Lower lobe of right lung (tissue), 2 donors: Measurements from ENCODE around the gene ANKRD17. TPM values are rescaled to one million over a fixed set of nuclear protein-coding genes. Genes with fewer than 3 reads are reported as not detected.

Experiments used
- ATAC-seq, 2 donors: fragments of 200-7000 bp; cut with Tn5 transposase; one replicate each; pipeline ENCODE4 v1.9.1; 2020 to 2022; ENCODE audit warnings: mild to moderate bottlenecking in 2 of 2, moderate library complexity in 2 of 2
- DNase-seq: peaks from one replicate; pipeline ENCODE4 v3.0.0-alpha.2; 2020
- H3K27ac ChIP-seq: fragments of 200-600 bp; one replicate; pipeline ENCODE4 v1.8.0; 2022
- H3K27me3 ChIP-seq: fragments of 200-600 bp; one replicate; pipeline ENCODE4 v1.8.0; 2022; ENCODE audit warnings: low read depth
- H3K36me3 ChIP-seq: fragments of 200-600 bp; one replicate; pipeline ENCODE4 v1.8.0; 2022; ENCODE audit warnings: mild to moderate bottlenecking
- H3K4me1 ChIP-seq: fragments of 200-600 bp; one replicate; pipeline ENCODE4 v1.8.0; 2022
- H3K4me3 ChIP-seq: fragments of 200-600 bp; one replicate; pipeline ENCODE4 v1.8.0; 2022; ENCODE audit warnings: mild to moderate bottlenecking
- H3K9me3 ChIP-seq: fragments of 200-600 bp; one replicate; pipeline ENCODE4 v1.8.0; 2022
- CTCF ChIP-seq: fragments of 200-600 bp; IDR thresholded peaks from one replicate; pipeline ENCODE4 v1.8.0; 2022; ENCODE audit warnings: antibody characterized with exemption, mild to moderate bottlenecking
- intact Hi-C: fragments of 100-400 bp; cut with DNase I; formaldehyde crosslinking; loops from one replicate; pipeline ENCODE4 v1.11.0; 2022
- total RNA-seq: library from RNA; stranded (reverse); fragmentation: NEBNext Ultra II Directional; extraction: Animal tissue kit (Norgen Biotek cat#: 25700); gene quantifications from one replicate; pipeline ENCODE4 v1.2.1, GENCODE V29; 2021
- donor health status: DM: no; HTN: yes; CAD: no; lungs with severe emphysema.

Gene ANKRD17
- total RNA-seq, 1 donor from 2014 or later: 57.4 TPM

- no peak overlapping the region for H3K27ac ChIP-seq
- H3K36me3 ChIP-seq: no peaks in the 10 kb centered on the region
- no peak for TF ChIP-seq CTCF
- intact Hi-C loops: no loop called here
- no peaks in the 10 kb centered on the region for H3K4me1 ChIP-seq
- DNase-seq (no peak), ATAC-seq (no peak)
- no peaks in the 10 kb centered on the region for H3K27me3 ChIP-seq
- no peak overlapping the region for H3K4me3 ChIP-seq
- H3K9me3 ChIP-seq: no peaks in the 10 kb centered on the region
These were observed 64.9 kb downstream of the ANKRD17 start for GRCh38 chr4:73193659-73194058.

- Histone ChIP-seq H3K27ac (no peak overlapping the region), H3K4me3 (no peak overlapping the region), H3K36me3 (no peaks in the 10 kb centered on the region), H3K4me1 (no peaks in the 10 kb centered on the region), H3K9me3 (no peaks in the 10 kb centered on the region), H3K27me3 (no peaks in the 10 kb centered on the region)
- intact Hi-C loops: no loop called here
- no peak for TF ChIP-seq CTCF
- ATAC-seq (no peak), DNase-seq (no peak)
These were observed 65.4 kb downstream of the ANKRD17 start for GRCh38 chr4:73193155-73193554.

- no peak for ATAC-seq
- no peaks in the 10 kb centered on the region for H3K27me3 ChIP-seq
- no peaks in the 10 kb centered on the region for H3K9me3 ChIP-seq
- no peak overlapping the region for H3K4me3 ChIP-seq
- H3K4me1 ChIP-seq: peaks cover 6% of the 10 kb centered on the region
- TF ChIP-seq CTCF: no peak
- no peaks in the 10 kb centered on the region for H3K36me3 ChIP-seq
- H3K27ac ChIP-seq: no peak overlapping the region
- DNase-seq: no peak
- intact Hi-C loops: no loop called here
These were observed 69.3 kb downstream of the ANKRD17 start for GRCh38 chr4:73189274-73189810.

DNA sequence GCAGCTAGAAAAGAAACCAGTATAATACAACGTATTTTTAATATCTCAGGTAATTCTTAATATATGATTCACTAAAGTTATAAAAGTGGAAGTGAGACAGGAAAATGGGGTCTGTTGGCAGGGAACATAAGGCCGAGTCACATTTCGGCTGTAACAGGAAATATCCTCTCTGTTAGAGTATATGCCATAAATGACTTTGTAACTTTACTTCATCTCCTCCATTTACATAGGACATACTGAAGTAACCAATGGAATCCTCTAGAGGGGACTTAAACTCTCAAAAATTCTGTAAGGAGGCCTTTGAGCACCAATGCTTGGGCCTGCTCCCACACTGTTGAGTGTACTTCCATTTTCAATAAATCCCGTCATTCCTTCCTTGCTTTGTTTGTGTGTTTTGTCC, 71.3 kb downstream of the ANKRD17 start:
- no peak for TF ChIP-seq CTCF
- no peak overlapping the region for H3K27ac ChIP-seq

GRCh38 chr4:73185903-73186302, 72.7 kb downstream of the ANKRD17 start:
- no peaks in the 10 kb centered on the region for H3K27me3 ChIP-seq
- peaks cover 6% of the 10 kb centered on the region for H3K4me1 ChIP-seq
- H3K9me3 ChIP-seq: no peaks in the 10 kb centered on the region
- no peaks in the 10 kb centered on the region for H3K36me3 ChIP-seq
- no peak overlapping the region for H3K4me3 ChIP-seq
- intact Hi-C loops: no loop called here
- TF ChIP-seq CTCF: no peak
- no peak for ATAC-seq
- no peak overlapping the region for H3K27ac ChIP-seq
- no peak for DNase-seq

More for the DNA sequence above, 71.3 kb downstream of the ANKRD17 start:
- H3K36me3 ChIP-seq: no peaks in the 10 kb centered on the region
- no peaks in the 10 kb centered on the region for H3K27me3 ChIP-seq
- DNase-seq: no peak
- no peak overlapping the region for H3K4me3 ChIP-seq
- intact Hi-C loops: no loop called here
- ATAC-seq: no peak
- H3K4me1 ChIP-seq: peaks cover 6% of the 10 kb centered on the region
- H3K9me3 ChIP-seq: no peaks in the 10 kb centered on the region

GRCh38 chr4:73181231-73181630, 77.4 kb downstream of the ANKRD17 start:
- Histone ChIP-seq H3K27me3 (no peaks in the 10 kb centered on the region), H3K4me3 (no peak overlapping the region), H3K36me3 (peaks cover 6% of the 10 kb centered on the region), H3K27ac (no peak overlapping the region), H3K4me1 (no peaks in the 10 kb centered on the region), H3K9me3 (no peaks in the 10 kb centered on the region)
- DNase-seq (no peak), ATAC-seq (no peak)
- no peak for TF ChIP-seq CTCF
- intact Hi-C loops: no loop called here
